Measurements from ENCODE around the gene ZMYND8.

Gene ZMYND8

DNA sequence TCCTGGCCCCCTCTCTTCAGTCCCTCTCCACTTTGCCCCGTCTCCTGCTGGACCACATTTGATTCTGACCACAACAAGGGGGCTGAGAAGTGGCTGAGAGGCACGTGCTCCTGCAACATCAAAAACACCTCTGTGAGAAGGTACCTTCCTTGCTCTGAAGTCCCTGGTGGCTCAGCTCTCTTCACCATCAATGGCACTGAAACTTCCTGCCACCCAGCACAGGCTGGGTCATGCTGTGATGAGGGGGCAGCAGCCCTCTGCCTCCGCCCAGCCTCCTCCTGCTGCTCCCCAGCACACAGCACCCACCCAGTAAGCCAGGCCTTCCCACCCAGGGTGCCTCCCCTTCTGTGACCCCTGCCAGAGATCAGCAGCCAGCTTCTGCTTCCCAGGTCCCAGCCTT, 10.3 kb downstream of the ZMYND8 start:
- no peak overlapping the region for H3K4me2 ChIP-seq (ENCODE audit: low read length, poor library complexity, severe bottlenecking)
- H3K79me1 ChIP-seq (replicated peaks; ENCODE audit: low read length, poor library complexity, severe bottlenecking): peaks cover 8% of the 10 kb centered on the region
- no peak overlapping the region for H2BK5ac ChIP-seq (ENCODE audit: low read depth, low read length, poor library complexity, severe bottlenecking)
- no peak overlapping the region for H3K4ac ChIP-seq (ENCODE audit: low read depth in 1 of 2, low read length in 2 of 2)
- H2BK120ac ChIP-seq (ENCODE audit: low read depth, low read length): no peak overlapping the region
- no peak overlapping the region for H3K9ac ChIP-seq (ENCODE audit: low read length)
- peak overlapping the region; percentile 4 for H2AK5ac ChIP-seq (ENCODE audit: low read length, severe bottlenecking)
- DNase-seq: no peak
- no peak overlapping the region for H4K8ac ChIP-seq (ENCODE audit: low read length)
- H3K4me1 ChIP-seq (ENCODE audit: control insufficient read depth, insufficient read depth, low read depth, low read length): peaks cover 14% of the 10 kb centered on the region
- no peaks in the 10 kb centered on the region for H3K27me3 ChIP-seq (ENCODE audit: control insufficient read depth in 1 of 2, insufficient read depth in 1 of 2, low read length in 2 of 2)
- peaks cover 20% of the 10 kb centered on the region in 2 experiments for H3K36me3 ChIP-seq (ENCODE audit: control insufficient read depth in 1 of 2, insufficient read depth in 2 of 2, low read depth in 1 of 2, low read length in 2 of 2)
- H3K23ac ChIP-seq (ENCODE audit: low read length in 2 of 2): no peak overlapping the region
- H2BK12ac ChIP-seq (ENCODE audit: low read length in 2 of 2): peak overlapping the region in 1 of 2 experiments; percentile 4
- no peak overlapping the region for H4K91ac ChIP-seq (ENCODE audit: low read length)
- no peak overlapping the region for H3K4me3 ChIP-seq (ENCODE audit: insufficient read depth in 1 of 2, low read depth in 1 of 2, low read length in 2 of 2)
- H2BK15ac ChIP-seq (ENCODE audit: low read depth, poor library complexity, severe bottlenecking): no peak overlapping the region
- WGBS: 100% methylated on average over 3 of the region's 3 CpGs
- no peaks in the 10 kb centered on the region for H3K9me3 ChIP-seq (ENCODE audit: control insufficient read depth, low read length)
- H3K27ac ChIP-seq (ENCODE audit: low read length, poor library complexity, severe bottlenecking): no peak overlapping the region
- peak overlapping the region in 1 of 2 experiments; percentile 67 for H3K18ac ChIP-seq (ENCODE audit: low read depth in 1 of 2, low read length in 2 of 2)
- H2AFZ ChIP-seq (ENCODE audit: low read depth, low read length): no peak overlapping the region
- H3K14ac ChIP-seq (ENCODE audit: low read length in 2 of 2): no peak overlapping the region

DNA sequence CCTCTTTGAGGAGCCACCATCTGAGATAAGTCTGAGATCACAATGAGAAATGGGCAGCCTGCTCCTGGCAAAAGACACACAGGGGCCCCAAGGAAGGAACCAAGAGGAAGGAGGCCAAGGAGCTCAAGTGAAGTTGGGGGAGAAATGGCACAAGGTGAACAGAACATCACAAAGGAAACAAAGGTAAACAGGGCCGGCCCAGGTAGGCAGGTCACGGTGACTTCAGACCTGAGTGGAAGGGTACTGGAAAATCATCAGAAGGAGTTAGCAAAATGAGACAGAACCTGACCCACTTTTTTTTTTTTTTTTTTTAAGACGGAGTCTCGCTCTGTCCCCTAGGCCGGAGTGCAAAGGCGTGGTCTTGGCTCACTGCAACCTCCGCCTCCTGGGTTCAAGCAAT, 11.3 kb downstream of the ZMYND8 start:
- H3K36me3 ChIP-seq (ENCODE audit: control insufficient read depth in 1 of 2, insufficient read depth in 2 of 2, low read depth in 1 of 2, low read length in 2 of 2): peaks cover 20% of the 10 kb centered on the region in 2 experiments
- H2BK120ac ChIP-seq (ENCODE audit: low read depth, low read length): no peak overlapping the region
- H2AFZ ChIP-seq (ENCODE audit: low read depth, low read length): no peak overlapping the region
- no peak overlapping the region for H2BK12ac ChIP-seq (ENCODE audit: low read length in 2 of 2)
- no peak overlapping the region for H3K18ac ChIP-seq (ENCODE audit: low read depth in 1 of 2, low read length in 2 of 2)
- H3K79me1 ChIP-seq (replicated peaks; ENCODE audit: low read length, poor library complexity, severe bottlenecking): peaks cover 8% of the 10 kb centered on the region
- H3K4ac ChIP-seq (ENCODE audit: low read depth in 1 of 2, low read length in 2 of 2): peak overlapping the region in 1 of 2 experiments; percentile 68
- peak overlapping the region; percentile 56 for H4K8ac ChIP-seq (ENCODE audit: low read length)
- H2BK15ac ChIP-seq (ENCODE audit: low read depth, poor library complexity, severe bottlenecking): no peak overlapping the region
- H3K23ac ChIP-seq (ENCODE audit: low read length in 2 of 2): no peak overlapping the region
- no peak overlapping the region for H3K27ac ChIP-seq (ENCODE audit: low read length, poor library complexity, severe bottlenecking)
- no peaks in the 10 kb centered on the region for H3K9me3 ChIP-seq (ENCODE audit: control insufficient read depth, low read length)
- WGBS: 95% methylated on average over 7 of the region's 7 CpGs
- peak overlapping the region; percentile 71 for H2AK5ac ChIP-seq (ENCODE audit: low read length, severe bottlenecking)
- H4K91ac ChIP-seq (ENCODE audit: low read length): no peak overlapping the region
- no peak for DNase-seq
- H3K4me2 ChIP-seq (ENCODE audit: low read length, poor library complexity, severe bottlenecking): no peak overlapping the region
- H3K4me1 ChIP-seq (ENCODE audit: control insufficient read depth, insufficient read depth, low read depth, low read length): peaks cover 14% of the 10 kb centered on the region
- H3K9ac ChIP-seq (ENCODE audit: low read length): no peak overlapping the region
- H3K4me3 ChIP-seq (ENCODE audit: insufficient read depth in 1 of 2, low read depth in 1 of 2, low read length in 2 of 2): no peak overlapping the region
- no peaks in the 10 kb centered on the region for H3K27me3 ChIP-seq (ENCODE audit: control insufficient read depth in 1 of 2, insufficient read depth in 1 of 2, low read length in 2 of 2)
- H3K14ac ChIP-seq (ENCODE audit: low read length in 2 of 2): no peak overlapping the region
- H2BK5ac ChIP-seq (ENCODE audit: low read depth, low read length, poor library complexity, severe bottlenecking): no peak overlapping the region

DNA sequence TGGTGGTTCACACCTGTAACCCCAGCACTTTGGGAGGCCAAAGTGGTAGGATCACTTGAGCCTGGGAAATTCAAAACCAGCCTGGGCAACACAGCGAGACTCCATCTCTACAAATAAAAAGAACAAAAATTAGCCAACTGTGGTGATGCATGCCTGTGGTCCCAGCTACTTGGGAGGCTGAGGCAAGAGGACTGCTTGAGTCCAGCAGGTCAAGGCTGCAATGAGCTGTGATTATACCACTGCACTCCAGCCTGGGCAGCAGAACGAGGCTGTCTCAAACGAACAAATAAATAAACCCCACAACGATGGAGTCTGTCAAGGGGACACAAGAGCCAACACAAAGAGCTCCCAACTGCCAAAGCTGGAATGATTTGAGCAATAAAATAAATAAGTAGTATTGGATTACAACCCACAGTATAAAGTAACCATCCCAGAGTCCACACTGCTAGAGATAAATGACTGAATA, 13.5 kb downstream of the ZMYND8 start:
- peaks cover 22 to 26% of the 10 kb centered on the region in 2 experiments for H3K36me3 ChIP-seq (ENCODE audit: control insufficient read depth in 1 of 2, insufficient read depth in 2 of 2, low read depth in 1 of 2, low read length in 2 of 2)
- no peak overlapping the region for H2AK5ac ChIP-seq (ENCODE audit: low read length, severe bottlenecking)
- H3K14ac ChIP-seq (ENCODE audit: low read length in 2 of 2): no peak overlapping the region
- DNase-seq: peak; percentile 26
- no peak overlapping the region for H2BK12ac ChIP-seq (ENCODE audit: low read length in 2 of 2)
- 67% methylated on average over 3 of the region's 4 CpGs for WGBS
- no peak overlapping the region for H4K91ac ChIP-seq (ENCODE audit: low read length)
- H3K23ac ChIP-seq (ENCODE audit: low read length in 2 of 2): no peak overlapping the region
- no peak overlapping the region for H2BK5ac ChIP-seq (ENCODE audit: low read depth, low read length, poor library complexity, severe bottlenecking)
- H3K27me3 ChIP-seq (ENCODE audit: control insufficient read depth in 1 of 2, insufficient read depth in 1 of 2, low read length in 2 of 2): no peaks in the 10 kb centered on the region
- H3K9me3 ChIP-seq (ENCODE audit: control insufficient read depth, low read length): no peaks in the 10 kb centered on the region
- H2AFZ ChIP-seq (ENCODE audit: low read depth, low read length): no peak overlapping the region
- H2BK15ac ChIP-seq (ENCODE audit: low read depth, poor library complexity, severe bottlenecking): no peak overlapping the region
- H3K4me2 ChIP-seq (ENCODE audit: low read length, poor library complexity, severe bottlenecking): no peak overlapping the region
- H4K8ac ChIP-seq (ENCODE audit: low read length): no peak overlapping the region
- H3K79me1 ChIP-seq (replicated peaks; ENCODE audit: low read length, poor library complexity, severe bottlenecking): peaks cover 11% of the 10 kb centered on the region
- H3K9ac ChIP-seq (ENCODE audit: low read length): no peak overlapping the region
- no peak overlapping the region for H3K4me3 ChIP-seq (ENCODE audit: insufficient read depth in 1 of 2, low read depth in 1 of 2, low read length in 2 of 2)
- H3K4me1 ChIP-seq (ENCODE audit: control insufficient read depth, insufficient read depth, low read depth, low read length): peaks cover 13% of the 10 kb centered on the region
- no peak overlapping the region for H3K4ac ChIP-seq (ENCODE audit: low read depth in 1 of 2, low read length in 2 of 2)
- peak overlapping the region in 1 of 2 experiments; percentile 11 for H3K18ac ChIP-seq (ENCODE audit: low read depth in 1 of 2, low read length in 2 of 2)
- no peak overlapping the region for H3K27ac ChIP-seq (ENCODE audit: low read length, poor library complexity, severe bottlenecking)
- H2BK120ac ChIP-seq (ENCODE audit: low read depth, low read length): no peak overlapping the region

DNA sequence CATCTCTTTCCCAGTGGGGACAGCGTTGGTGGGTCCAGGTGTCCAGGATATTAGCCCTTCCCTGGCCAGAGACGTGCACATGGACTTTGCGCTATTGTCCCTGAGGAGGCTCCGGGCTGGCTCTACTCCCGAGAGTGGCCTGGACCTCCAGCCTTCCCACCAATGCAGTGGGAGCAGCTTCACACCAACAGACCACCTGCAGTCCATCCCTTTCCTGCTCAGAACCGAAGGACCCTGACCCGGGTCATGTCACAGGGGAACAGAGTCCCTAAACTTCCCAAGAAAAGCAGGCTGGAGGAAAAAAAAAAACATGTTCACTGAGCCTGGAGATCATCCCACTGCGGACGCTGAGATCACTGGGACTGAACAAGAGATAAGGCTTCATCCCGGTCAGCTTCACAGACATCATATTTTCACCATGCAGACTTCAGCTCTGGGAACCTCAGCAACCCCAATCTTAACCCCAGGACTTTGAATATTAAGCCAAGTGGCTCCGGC, 18.3 kb downstream of the ZMYND8 start:
- no peak overlapping the region for H2AFZ ChIP-seq (ENCODE audit: low read depth, low read length)
- H3K27ac ChIP-seq (ENCODE audit: low read length, poor library complexity, severe bottlenecking): no peak overlapping the region
- H2BK12ac ChIP-seq (ENCODE audit: low read length in 2 of 2): peak overlapping the region in 1 of 2 experiments; percentile 9
- peak overlapping the region; percentile 15 for H2AK5ac ChIP-seq (ENCODE audit: low read length, severe bottlenecking)
- no peak overlapping the region for H2BK15ac ChIP-seq (ENCODE audit: low read depth, poor library complexity, severe bottlenecking)
- H3K36me3 ChIP-seq (ENCODE audit: control insufficient read depth in 1 of 2, insufficient read depth in 2 of 2, low read depth in 1 of 2, low read length in 2 of 2): peaks cover 8 to 15% of the 10 kb centered on the region in 2 experiments
- H4K8ac ChIP-seq (ENCODE audit: low read length): peak overlapping the region; percentile 5
- no peak overlapping the region for H3K4me2 ChIP-seq (ENCODE audit: low read length, poor library complexity, severe bottlenecking)
- DNase-seq: no peak
- H2BK120ac ChIP-seq (ENCODE audit: low read depth, low read length): no peak overlapping the region
- no peak overlapping the region for H3K14ac ChIP-seq (ENCODE audit: low read length in 2 of 2)
- H3K9me3 ChIP-seq (ENCODE audit: control insufficient read depth, low read length): no peaks in the 10 kb centered on the region
- H3K9ac ChIP-seq (ENCODE audit: low read length): peak overlapping the region; percentile 43
- H3K79me1 ChIP-seq (replicated peaks; ENCODE audit: low read length, poor library complexity, severe bottlenecking): peaks cover 12% of the 10 kb centered on the region
- H4K91ac ChIP-seq (ENCODE audit: low read length): no peak overlapping the region
- no peak overlapping the region for H3K4me3 ChIP-seq (ENCODE audit: insufficient read depth in 1 of 2, low read depth in 1 of 2, low read length in 2 of 2)
- H3K4me1 ChIP-seq (ENCODE audit: control insufficient read depth, insufficient read depth, low read depth, low read length): peaks cover 17% of the 10 kb centered on the region
- H3K18ac ChIP-seq (ENCODE audit: low read depth in 1 of 2, low read length in 2 of 2): no peak overlapping the region
- H3K4ac ChIP-seq (ENCODE audit: low read depth in 1 of 2, low read length in 2 of 2): no peak overlapping the region
- H2BK5ac ChIP-seq (ENCODE audit: low read depth, low read length, poor library complexity, severe bottlenecking): no peak overlapping the region
- 88% methylated on average over 11 of the region's 11 CpGs for WGBS
- H3K23ac ChIP-seq (ENCODE audit: low read length in 2 of 2): peak overlapping the region in 1 of 2 experiments; percentile 69
- H3K27me3 ChIP-seq (ENCODE audit: control insufficient read depth in 1 of 2, insufficient read depth in 1 of 2, low read length in 2 of 2): no peaks in the 10 kb centered on the region

Measured in mesenchymal stem cell (in vitro differentiated cells and primary cell).